T1000 (cell line): ENCODE data around the gene GLCCI1.

ENCODE experiments used
- DNase-seq: peaks from one replicate; lab custom pipeline; 2025; ENCODE audit warnings: mixed read lengths; lab: John Stamatoyannopoulos, UW

Gene GLCCI1

GRCh38 chr7:8130663-8131062 lies 162.1 kb downstream of the GLCCI1 start:
- DNase-seq = no peak

- DNase-seq = no peak
These were observed 163.4 kb downstream of the GLCCI1 start for GRCh38 chr7:8131694-8132605.

GRCh38 chr7:8133188-8133848 lies 164.7 kb downstream of the GLCCI1 start:
- no peak for DNase-seq

GRCh38 chr7:8134089-8134733 lies 165.6 kb downstream of the GLCCI1 start:
- DNase-seq = no peak

DNA sequence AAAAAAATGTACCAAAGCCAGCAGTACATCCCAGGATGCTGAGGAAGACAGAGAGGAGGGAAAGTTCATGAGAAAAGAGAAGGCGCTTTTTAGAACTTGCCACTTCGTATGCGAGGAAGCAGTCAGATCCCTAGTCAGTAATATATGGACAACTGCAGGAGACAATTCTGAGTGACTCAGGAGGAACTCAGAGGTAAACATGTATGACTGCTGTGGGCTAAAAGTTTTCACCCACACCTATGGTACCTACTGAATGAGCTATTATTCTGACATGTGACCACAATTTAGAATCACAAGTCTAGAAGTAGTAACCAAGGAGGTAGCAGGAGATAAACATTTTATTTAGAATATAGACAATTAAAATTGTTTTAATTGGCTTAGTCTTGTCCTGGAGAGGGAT lies 166.8 kb downstream of the GLCCI1 start:
- no peak for DNase-seq

- DNase-seq = no peak
These were observed 167.6 kb downstream of the GLCCI1 start for GRCh38 chr7:8136051-8136730.
